ENCODE measurements around the gene PLXNC1. TPM values are rescaled to one million over a fixed set of nuclear protein-coding genes. Genes with fewer than 3 reads are reported as not detected.

Gene PLXNC1
- total and polyA plus RNA-seq, 2 donors (not counting 1 experiment from before 2014, with no cell fraction given): 9.7 to 33.6 TPM

DNA sequence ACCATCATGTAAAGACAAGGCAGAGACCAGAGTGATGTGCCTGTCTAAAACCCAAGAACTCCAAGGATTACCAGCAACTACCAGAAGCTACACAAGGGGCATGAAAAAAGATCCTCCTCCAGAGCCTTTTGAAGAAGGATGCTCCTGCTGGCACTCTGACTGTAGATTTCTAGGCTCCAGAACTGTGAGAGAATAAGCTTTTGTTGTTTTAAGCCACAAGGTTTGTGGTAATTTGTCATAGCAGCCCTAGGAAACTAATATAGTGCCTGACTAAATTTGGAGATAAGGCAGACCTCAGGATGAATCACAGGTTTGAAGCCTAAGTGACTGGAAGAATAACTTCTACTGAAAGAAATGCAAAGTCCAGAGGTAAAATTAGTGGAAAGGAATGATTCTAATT, 178.3 kb downstream of the PLXNC1 start:
- Mint-ChIP-seq H3K9me3 (ENCODE audit: insufficient read depth) (no peaks in the 10 kb centered on the region), H3K4me1 (no peaks in the 10 kb centered on the region), H3K27ac (no peak overlapping the region), H3K4me3 (no peak overlapping the region), H3K27me3 (no peaks in the 10 kb centered on the region)
- H3K9ac ChIP-seq (ENCODE audit: low read length): no peak overlapping the region
- ChIA-PET POLR2A (interaction anchor here (0.5 kb wide), 1 partner anchor 13 kb away, joined by 7 read pairs; no protein-coding TSS in a partner anchor), CTCF (no interaction called here)
- DNase-seq: no peak
- no peaks in the 10 kb centered on the region for H4K20me1 ChIP-seq (ENCODE audit: control insufficient read depth, insufficient read depth, low read length, poor library complexity, severe bottlenecking)
- no peak overlapping the region for H3K4me2 ChIP-seq (replicated peaks; ENCODE audit: low read depth, low read length, poor library complexity, severe bottlenecking)
- H2AFZ ChIP-seq (ENCODE audit: insufficient read depth, low read depth, low read length, poor library complexity, severe bottlenecking): no peak overlapping the region
- no peak overlapping the region for H3K4me3 ChIP-seq (ENCODE audit: control extremely low read depth in 1 of 5, extremely low read depth in 1 of 5, insufficient read depth in 1 of 5, low read depth in 2 of 5, low read length in 4 of 5)
- intact Hi-C loops (cut with micrococcal nuclease): no loop called here
- peaks cover 0 to 3% of the 10 kb centered on the region in 2 experiments for H3K36me3 ChIP-seq (replicated peaks in 1 of 2; ENCODE audit: control extremely low read depth in 1 of 2, control insufficient read depth in 1 of 2, extremely low read depth in 1 of 2, insufficient read depth in 2 of 2, low read length in 1 of 2)
- H3K27me3 ChIP-seq (replicated peaks in 1 of 4; ENCODE audit: control extremely low read depth in 1 of 4, control insufficient read depth in 3 of 4, insufficient read depth in 4 of 4, low read length in 3 of 4): no peaks in the 10 kb centered on the region
- no peaks in the 10 kb centered on the region for H3K79me2 ChIP-seq (ENCODE audit: control insufficient read depth, insufficient read depth, low read length)
- peaks cover 0 to 3% (median 0%) of the 10 kb centered on the region in 3 donors for H3K9me3 ChIP-seq (ENCODE audit: control extremely low read depth in 1 of 3, control insufficient read depth in 2 of 3, insufficient read depth in 1 of 3, low read length in 2 of 3)
- no peak for TF ChIP-seq EZH2 (IDR thresholded peaks at IDR 0.05; ENCODE audit: borderline replicate concordance, insufficient read depth, low read depth, low read length, poor library complexity, severe bottlenecking)
- TF ChIP-seq, protein P1, sequence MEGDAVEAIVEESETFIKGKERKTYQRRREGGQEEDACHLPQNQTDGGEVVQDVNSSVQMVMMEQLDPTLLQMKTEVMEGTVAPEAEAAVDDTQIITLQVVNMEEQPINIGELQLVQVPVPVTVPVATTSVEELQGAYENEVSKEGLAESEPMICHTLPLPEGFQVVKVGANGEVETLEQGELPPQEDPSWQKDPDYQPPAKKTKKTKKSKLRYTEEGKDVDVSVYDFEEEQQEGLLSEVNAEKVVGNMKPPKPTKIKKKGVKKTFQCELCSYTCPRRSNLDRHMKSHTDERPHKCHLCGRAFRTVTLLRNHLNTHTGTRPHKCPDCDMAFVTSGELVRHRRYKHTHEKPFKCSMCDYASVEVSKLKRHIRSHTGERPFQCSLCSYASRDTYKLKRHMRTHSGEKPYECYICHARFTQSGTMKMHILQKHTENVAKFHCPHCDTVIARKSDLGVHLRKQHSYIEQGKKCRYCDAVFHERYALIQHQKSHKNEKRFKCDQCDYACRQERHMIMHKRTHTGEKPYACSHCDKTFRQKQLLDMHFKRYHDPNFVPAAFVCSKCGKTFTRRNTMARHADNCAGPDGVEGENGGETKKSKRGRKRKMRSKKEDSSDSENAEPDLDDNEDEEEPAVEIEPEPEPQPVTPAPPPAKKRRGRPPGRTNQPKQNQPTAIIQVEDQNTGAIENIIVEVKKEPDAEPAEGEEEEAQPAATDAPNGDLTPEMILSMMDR (IDR thresholded peaks at IDR 0.05): no peak
- no peak overlapping the region for H3K27ac ChIP-seq (ENCODE audit: low read length in 2 of 2)
- ATAC-seq (ENCODE audit: low read depth): no peak
- no peaks in the 10 kb centered on the region for H3K4me1 ChIP-seq (ENCODE audit: control insufficient read depth in 2 of 2, insufficient read depth in 2 of 2, low read length in 2 of 2)

DNA sequence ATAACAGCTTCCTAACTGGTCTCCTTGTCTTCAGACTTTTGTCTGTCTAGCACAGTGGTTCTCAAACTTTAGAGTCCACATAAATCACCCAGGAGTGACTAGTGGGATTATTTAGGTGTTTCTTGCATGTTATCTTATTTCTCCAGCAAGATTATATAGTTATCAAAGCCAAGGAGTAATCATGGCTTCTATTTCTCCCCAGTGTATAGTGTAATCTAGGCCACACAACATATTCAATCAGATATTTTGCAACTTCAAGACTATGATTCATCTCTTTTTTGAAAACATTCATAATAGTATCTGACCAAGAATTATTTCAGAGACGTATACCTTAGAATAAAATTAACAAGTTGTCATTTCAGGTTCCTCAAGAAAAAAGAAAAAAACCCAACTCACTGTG, 179.4 kb downstream of the PLXNC1 start:
- no peak overlapping the region for H3K27ac Mint-ChIP-seq
- WGBS (ENCODE audit: insufficient coverage): no CpG with 5 or more reads among the region's 1 CpG
- H3K27ac ChIP-seq (ENCODE audit: low read length in 2 of 2): no peak overlapping the region
- no peak for TF ChIP-seq EZH2 (IDR thresholded peaks at IDR 0.05; ENCODE audit: borderline replicate concordance, insufficient read depth, low read depth, low read length, poor library complexity, severe bottlenecking)
- TF ChIP-seq, protein P1 (IDR thresholded peaks at IDR 0.05): no peak
- no peaks in the 10 kb centered on the region for H3K27me3 ChIP-seq (replicated peaks in 1 of 4; ENCODE audit: control extremely low read depth in 1 of 4, control insufficient read depth in 3 of 4, insufficient read depth in 4 of 4, low read length in 3 of 4)
- ChIA-PET CTCF (no interaction called here), POLR2A (no interaction called here)
- no peaks in the 10 kb centered on the region for H3K9me3 Mint-ChIP-seq (ENCODE audit: insufficient read depth)
- intact Hi-C loops (cut with micrococcal nuclease): no loop called here
- no peak overlapping the region for H2AFZ ChIP-seq (ENCODE audit: insufficient read depth, low read depth, low read length, poor library complexity, severe bottlenecking)
- no peaks in the 10 kb centered on the region for H3K79me2 ChIP-seq (ENCODE audit: control insufficient read depth, insufficient read depth, low read length)
- H3K4me1 ChIP-seq (ENCODE audit: control insufficient read depth in 2 of 2, insufficient read depth in 2 of 2, low read length in 2 of 2): no peaks in the 10 kb centered on the region
- no peak overlapping the region for H3K4me2 ChIP-seq (replicated peaks; ENCODE audit: low read depth, low read length, poor library complexity, severe bottlenecking)
- H3K36me3 ChIP-seq (replicated peaks in 1 of 2; ENCODE audit: control extremely low read depth in 1 of 2, control insufficient read depth in 1 of 2, extremely low read depth in 1 of 2, insufficient read depth in 2 of 2, low read length in 1 of 2): peaks cover 0 to 3% of the 10 kb centered on the region in 2 experiments
- H3K27me3 Mint-ChIP-seq: no peaks in the 10 kb centered on the region
- DNase-seq (no peak), ATAC-seq (ENCODE audit: low read depth) (no peak)
- no peaks in the 10 kb centered on the region for H4K20me1 ChIP-seq (ENCODE audit: control insufficient read depth, insufficient read depth, low read length, poor library complexity, severe bottlenecking)
- no peaks in the 10 kb centered on the region for H3K4me1 Mint-ChIP-seq
- no peaks in the 10 kb centered on the region for H3K9me3 ChIP-seq (ENCODE audit: control extremely low read depth in 1 of 3, control insufficient read depth in 2 of 3, insufficient read depth in 1 of 3, low read length in 2 of 3)
- H3K4me3 Mint-ChIP-seq: no peak overlapping the region
- no peak overlapping the region for H3K9ac ChIP-seq (ENCODE audit: low read length)
- H3K4me3 ChIP-seq (ENCODE audit: control extremely low read depth in 1 of 5, extremely low read depth in 1 of 5, insufficient read depth in 1 of 5, low read depth in 2 of 5, low read length in 4 of 5): no peak overlapping the region

Data from B cell (primary cell).